RWPE2 (cell line): ENCODE measurements around the gene ADRA2C.

ENCODE experiments used
- ATAC-seq: fragments of 200-7000 bp; cut with Tn5 transposase; 3 replicates; pipeline ENCODE4 v1.9.1; 2021; ENCODE audit warnings: low read depth
- DNase-seq: peaks from one replicate; pipeline ENCODE4 v3.0.0-alpha.2; 2020; ENCODE audit warnings: low spot score
- H3K27ac ChIP-seq: fragments of 450-650 bp; 2 replicates; pipeline ENCODE4 v1.5.1; 2017; ENCODE audit warnings: mild to moderate bottlenecking; ENCODE audit not compliant: poor library complexity, severe bottlenecking
- H3K27me3 ChIP-seq: fragments of 250-450 bp; sonication (Bioruptor Pico); 2 replicates; pipeline ENCODE4 v1.5.1; 2021; ENCODE audit warnings: mild to moderate bottlenecking, moderate library complexity; ENCODE audit not compliant: insufficient read depth, poor library complexity, severe bottlenecking
- H3K36me3 ChIP-seq: fragments of 250-450 bp; sonication (Bioruptor Pico); 2 replicates; pipeline ENCODE4 v1.5.1; 2020; ENCODE audit warnings: low read depth, mild to moderate bottlenecking, moderate library complexity
- H3K4me1 ChIP-seq: fragments of 250-450 bp; sonication (Bioruptor Pico); 2 replicates; pipeline ENCODE4 v1.5.1; 2021; ENCODE audit warnings: mild to moderate bottlenecking, moderate library complexity; ENCODE audit not compliant: insufficient read depth, poor library complexity, severe bottlenecking
- H3K4me3 ChIP-seq: fragments of 250-450 bp; sonication (Bioruptor Pico); 2 replicates; pipeline ENCODE4 v1.5.1; 2021; ENCODE audit warnings: mild to moderate bottlenecking, moderate library complexity; ENCODE audit not compliant: severe bottlenecking
- H3K9me3 ChIP-seq: fragments of 250-450 bp; sonication (Bioruptor Pico); 2 replicates; pipeline ENCODE4 v1.5.1; 2021; ENCODE audit warnings: mild to moderate bottlenecking, moderate library complexity; ENCODE audit not compliant: severe bottlenecking
- CTCF ChIP-seq: fragments of 450-650 bp; IDR thresholded peaks from one replicate; pipeline ENCODE4 v1.5.1; 2017; ENCODE audit warnings: mild to moderate bottlenecking, moderate library complexity; ENCODE audit not compliant: poor library complexity, severe bottlenecking

Gene ADRA2C

GRCh38 chr4:3784454-3785291, 18.5 kb downstream of the ADRA2C start:
- Histone ChIP-seq H3K9me3 (no peaks in the 10 kb centered on the region), H3K4me1 (no peaks in the 10 kb centered on the region), H3K4me3 (no peak overlapping the region), H3K27me3 (peaks cover 3% of the 10 kb centered on the region), H3K27ac (no peak overlapping the region), H3K36me3 (no peaks in the 10 kb centered on the region)
- no peak for TF ChIP-seq CTCF
- no peak for DNase-seq
- peak; percentile 9; the same call in 1 of the 3 replicates for ATAC-seq

GRCh38 chr4:3785292-3785565, 19.0 kb downstream of the ADRA2C start:
- no peak for ATAC-seq
- no peaks in the 10 kb centered on the region for H3K4me1 ChIP-seq
- H3K4me3 ChIP-seq, result no peak overlapping the region
- no peaks in the 10 kb centered on the region for H3K9me3 ChIP-seq
- H3K27ac ChIP-seq, result no peak overlapping the region
- peaks cover 3% of the 10 kb centered on the region for H3K27me3 ChIP-seq
- no peaks in the 10 kb centered on the region for H3K36me3 ChIP-seq
- no peak for DNase-seq
- no peak for TF ChIP-seq CTCF

DNA sequence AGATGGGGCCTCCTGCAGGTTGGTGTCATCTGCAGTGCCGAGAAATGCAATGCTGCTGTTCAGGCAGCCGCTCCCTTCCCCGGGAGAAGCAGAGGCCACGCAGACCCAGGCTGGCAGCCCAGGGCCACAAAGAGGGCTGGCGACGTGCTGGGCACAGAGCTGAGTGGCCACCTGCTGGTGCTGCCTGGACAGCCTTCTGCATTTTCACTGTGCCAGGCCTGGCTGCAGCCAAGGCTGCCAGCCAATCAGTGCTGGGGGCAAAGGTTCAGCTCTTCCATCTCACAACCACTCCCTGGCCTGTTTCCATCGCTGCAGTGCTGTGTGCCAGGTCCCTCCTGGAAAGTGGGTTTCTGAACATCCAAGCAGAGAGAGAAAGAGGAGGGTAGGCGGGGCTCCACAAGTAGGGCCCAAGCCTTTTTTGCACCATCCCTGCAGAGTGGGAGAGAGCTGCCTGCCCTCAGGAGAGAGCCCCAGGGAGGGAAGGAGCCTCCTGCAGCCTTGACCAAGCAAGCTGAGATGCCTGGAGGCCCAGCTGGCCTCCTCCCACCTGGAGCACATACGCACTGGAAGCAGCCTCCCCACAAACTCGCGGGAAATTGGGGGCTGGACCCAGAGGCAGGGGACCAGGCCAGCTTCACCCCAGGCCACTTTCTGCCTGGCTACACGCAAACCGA, 20.1 kb downstream of the ADRA2C start:
- no peak for TF ChIP-seq CTCF
- Histone ChIP-seq H3K9me3 (no peaks in the 10 kb centered on the region), H3K4me3 (no peak overlapping the region), H3K27me3 (peaks cover 3% of the 10 kb centered on the region), H3K27ac (no peak overlapping the region), H3K4me1 (no peaks in the 10 kb centered on the region), H3K36me3 (no peaks in the 10 kb centered on the region)
- ATAC-seq (0 out of 3 replicates have a peak, but pooled peaks have one; percentile 17), DNase-seq (no peak)

- no peak for TF ChIP-seq CTCF
- H3K9me3 ChIP-seq, result no peaks in the 10 kb centered on the region
- H3K4me3 ChIP-seq, result no peak overlapping the region
- no peaks in the 10 kb centered on the region for H3K36me3 ChIP-seq
- H3K4me1 ChIP-seq, result no peaks in the 10 kb centered on the region
- ATAC-seq (no peak), DNase-seq (no peak)
- peaks cover 3% of the 10 kb centered on the region for H3K27me3 ChIP-seq
- no peak overlapping the region for H3K27ac ChIP-seq
These were observed 21.5 kb downstream of the ADRA2C start for GRCh38 chr4:3787489-3788365.
